ENCODE measurements around the gene TMEM63B.

- no peak for TF ChIP-seq EP300 (IDR thresholded peaks at IDR 0.05)
- TF ChIP-seq, protein P1, sequence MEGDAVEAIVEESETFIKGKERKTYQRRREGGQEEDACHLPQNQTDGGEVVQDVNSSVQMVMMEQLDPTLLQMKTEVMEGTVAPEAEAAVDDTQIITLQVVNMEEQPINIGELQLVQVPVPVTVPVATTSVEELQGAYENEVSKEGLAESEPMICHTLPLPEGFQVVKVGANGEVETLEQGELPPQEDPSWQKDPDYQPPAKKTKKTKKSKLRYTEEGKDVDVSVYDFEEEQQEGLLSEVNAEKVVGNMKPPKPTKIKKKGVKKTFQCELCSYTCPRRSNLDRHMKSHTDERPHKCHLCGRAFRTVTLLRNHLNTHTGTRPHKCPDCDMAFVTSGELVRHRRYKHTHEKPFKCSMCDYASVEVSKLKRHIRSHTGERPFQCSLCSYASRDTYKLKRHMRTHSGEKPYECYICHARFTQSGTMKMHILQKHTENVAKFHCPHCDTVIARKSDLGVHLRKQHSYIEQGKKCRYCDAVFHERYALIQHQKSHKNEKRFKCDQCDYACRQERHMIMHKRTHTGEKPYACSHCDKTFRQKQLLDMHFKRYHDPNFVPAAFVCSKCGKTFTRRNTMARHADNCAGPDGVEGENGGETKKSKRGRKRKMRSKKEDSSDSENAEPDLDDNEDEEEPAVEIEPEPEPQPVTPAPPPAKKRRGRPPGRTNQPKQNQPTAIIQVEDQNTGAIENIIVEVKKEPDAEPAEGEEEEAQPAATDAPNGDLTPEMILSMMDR (IDR thresholded peaks at IDR 0.05): no peak
- TF ChIP-seq POLR2A (IDR thresholded peaks at IDR 0.05): no peak
Observed at GRCh38 chr6:44182911-44183390, 55.6 kb downstream of the TMEM63B start.
